Osteocyte (in vitro differentiated cells): Measurements from ENCODE around the gene CDH5. TPM values are rescaled to one million over a fixed set of nuclear protein-coding genes. Genes with fewer than 3 reads are reported as not detected.
A peak's percentile ranks its signal among the peaks of the same experiment; 100 is the strongest.

Source experiments
- DNase-seq: peaks from one replicate; pipeline ENCODE4 v3.0.0; 2021; ENCODE audit warnings: mixed read lengths; ENCODE audit not compliant: unreplicated experiment; ENCODE audit errors: extremely low spot score
- H3K27ac Mint-ChIP-seq: one replicate; pipeline ENCODE4 v1.8.0; 2021; ENCODE audit warnings: mild to moderate bottlenecking, mixed read lengths; ENCODE audit not compliant: unreplicated experiment
- H3K27me3 Mint-ChIP-seq: one replicate; pipeline ENCODE4 v1.8.0; 2021; ENCODE audit warnings: mixed read lengths; ENCODE audit not compliant: unreplicated experiment
- H3K36me3 Mint-ChIP-seq: one replicate; pipeline ENCODE4 v1.8.0; 2021; ENCODE audit warnings: mixed read lengths; ENCODE audit not compliant: unreplicated experiment
- H3K4me1 Mint-ChIP-seq: one replicate; pipeline ENCODE4 v1.8.0; 2021; ENCODE audit warnings: mixed read lengths; ENCODE audit not compliant: unreplicated experiment
- H3K4me3 Mint-ChIP-seq: one replicate; pipeline ENCODE4 v1.8.0; 2021; ENCODE audit warnings: mild to moderate bottlenecking, moderate library complexity, mixed read lengths; ENCODE audit not compliant: unreplicated experiment
- H3K9me3 Mint-ChIP-seq: one replicate; pipeline ENCODE4 v1.8.0; 2021; ENCODE audit warnings: mixed read lengths; ENCODE audit not compliant: unreplicated experiment
- CTCF ChIP-seq: fragments of 200-600 bp; sonication (generic); IDR thresholded peaks from 2 replicates; pipeline ENCODE4 v1.5.0; 2021; ENCODE audit warnings: antibody characterized with exemption, mild to moderate bottlenecking, moderate library complexity
- long read RNA-seq: library from polyadenylated mRNA; unstranded; transcript quantifications from one replicate; pipeline ENCODE4 v2.0.0, GENCODE V29; 2021
- total RNA-seq: library from RNA; stranded (reverse); gene quantifications from 2 replicates; pipeline ENCODE4 v1.2.1, GENCODE V29; 2021

Gene CDH5
- 0.31 TPM in 1 of 2 replicates, not detected in the other for total RNA-seq
- long read RNA-seq: 0 reads

GRCh38 chr16:66366433-66367299, at the start of gene CDH5:
CDH5 (plus strand) TSS chr16:66366691; CDS start chr16:66379338, 12,647 bp downstream.
- peaks cover 27% of the 10 kb centered on the region for H3K27me3 Mint-ChIP-seq
- DNase-seq: no peak
- no peaks in the 10 kb centered on the region for H3K9me3 Mint-ChIP-seq
- H3K4me1 Mint-ChIP-seq: peaks cover 18% of the 10 kb centered on the region
- H3K36me3 Mint-ChIP-seq: no peaks in the 10 kb centered on the region
- H3K4me3 Mint-ChIP-seq: no peak within 1 kb of the TSS
- no peak for TF ChIP-seq CTCF
- H3K27ac Mint-ChIP-seq: no peak within 1 kb of the TSS

GRCh38 chr16:66318505-66318904, 48.0 kb upstream of the CDH5 start:
- H3K4me1 Mint-ChIP-seq: peaks cover 7% of the 10 kb centered on the region
- DNase-seq: no peak
- no peaks in the 10 kb centered on the region for H3K9me3 Mint-ChIP-seq
- TF ChIP-seq CTCF: no peak
- H3K27me3 Mint-ChIP-seq: peaks cover 42% of the 10 kb centered on the region
- H3K36me3 Mint-ChIP-seq: no peaks in the 10 kb centered on the region
- no peak overlapping the region for H3K4me3 Mint-ChIP-seq
- H3K27ac Mint-ChIP-seq: no peak overlapping the region

- TF ChIP-seq CTCF: no peak
- Mint-ChIP-seq H3K27ac (no peak overlapping the region), H3K27me3 (peaks cover 45% of the 10 kb centered on the region), H3K36me3 (no peaks in the 10 kb centered on the region), H3K4me3 (no peak overlapping the region), H3K4me1 (peaks cover 5% of the 10 kb centered on the region), H3K9me3 (no peaks in the 10 kb centered on the region)
- DNase-seq: no peak
These were observed 45.7 kb upstream of the CDH5 start for GRCh38 chr16:66320774-66321173.

- peaks cover 45% of the 10 kb centered on the region for H3K27me3 Mint-ChIP-seq
- TF ChIP-seq CTCF: no peak
- no peak overlapping the region for H3K27ac Mint-ChIP-seq
- DNase-seq: no peak
- H3K4me1 Mint-ChIP-seq: peaks cover 18% of the 10 kb centered on the region
- H3K4me3 Mint-ChIP-seq: no peak overlapping the region
- H3K9me3 Mint-ChIP-seq: no peaks in the 10 kb centered on the region
- no peaks in the 10 kb centered on the region for H3K36me3 Mint-ChIP-seq
These were observed 44.3 kb upstream of the CDH5 start for GRCh38 chr16:66322174-66322573.

GRCh38 chr16:66324815-66325515, 41.5 kb upstream of the CDH5 start:
- no peak for DNase-seq

More at GRCh38 chr16:66324815-66325515, 41.5 kb upstream of the CDH5 start:
- Mint-ChIP-seq H3K4me1 (peaks cover 24% of the 10 kb centered on the region), H3K27ac (no peak overlapping the region), H3K36me3 (no peaks in the 10 kb centered on the region), H3K9me3 (no peaks in the 10 kb centered on the region), H3K4me3 (no peak overlapping the region), H3K27me3 (peaks cover 32% of the 10 kb centered on the region)
- peak; percentile 30 for TF ChIP-seq CTCF
